Measurements from ENCODE around the gene LCN9. TPM values are rescaled to one million over a fixed set of nuclear protein-coding genes. Genes with fewer than 3 reads are reported as not detected.

LCN9 gene
- total and polyA plus RNA-seq, 2 of the 4 experiments (the other 2 are of a cell fraction) = not detected

DNA sequence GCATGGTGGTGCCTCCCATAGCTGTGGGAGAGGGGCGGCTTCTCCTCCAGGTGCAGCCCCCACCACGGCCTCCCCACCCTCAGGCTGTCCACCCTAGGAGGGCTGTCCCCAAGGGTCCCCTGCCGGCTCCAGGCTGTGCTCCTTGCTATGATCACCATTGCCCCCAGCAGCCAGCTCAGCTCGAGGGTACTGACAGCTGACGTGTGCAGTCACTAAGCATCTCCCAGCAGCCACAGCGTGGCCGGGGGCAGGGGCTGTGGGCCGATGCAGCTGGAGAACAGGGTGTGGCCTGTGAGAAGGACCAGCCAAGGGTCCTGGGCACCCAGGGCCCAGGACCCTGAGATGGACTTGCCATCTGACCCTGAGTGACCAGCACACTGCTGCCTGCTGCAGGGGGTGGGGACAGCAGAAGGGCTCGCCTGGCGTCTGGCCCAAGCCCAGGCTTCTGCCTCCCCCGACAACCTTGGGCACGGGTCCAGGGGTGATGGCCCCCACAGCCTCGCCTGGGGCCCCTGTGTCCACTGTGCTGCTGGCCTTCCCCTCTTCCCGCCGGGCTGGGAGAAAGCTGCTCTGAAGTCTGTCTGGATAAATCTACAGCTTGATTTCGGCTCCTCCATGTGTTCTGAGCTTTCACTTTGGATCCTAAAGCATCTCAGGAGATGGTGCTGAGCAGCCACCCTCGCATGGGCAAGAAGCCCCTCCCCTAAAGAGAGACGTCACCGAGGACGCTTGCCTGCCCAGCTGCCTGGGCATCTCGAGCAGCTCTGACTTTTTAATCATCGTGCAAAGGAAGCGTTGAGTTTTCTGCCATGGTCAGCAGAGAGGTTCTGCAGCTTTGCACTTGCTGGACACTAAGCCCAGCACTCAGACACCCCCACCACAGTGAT is 44.4 kb downstream of the LCN9 start:
- no peak overlapping the region for H2BK15ac ChIP-seq (ENCODE audit: low read depth, low read length)
- in situ Hi-C loops (cut with MboI; ENCODE audit: low sequenced_read_pairs) (loop anchor here (10.0 kb wide), 1 partner anchor 417 kb away; no protein-coding TSS in a partner anchor), intact Hi-C loops (cut with micrococcal nuclease) (no loop called here), dilution Hi-C loops (cut with HindIII; ENCODE audit: low sequenced_read_pairs, unreplicated experiment) (no loop called here)
- H3K27ac ChIP-seq (ENCODE audit: insufficient read depth, low read length) = no peak overlapping the region
- CTCF ChIA-PET = no interaction called here
- no peak overlapping the region for H3K18ac ChIP-seq (ENCODE audit: low read depth, low read length)
- H2BK5ac ChIP-seq (ENCODE audit: low read depth, low read length, poor library complexity, severe bottlenecking) = no peak overlapping the region
- H3K9me1 ChIP-seq (ENCODE audit: insufficient read depth, low read length) = no peaks in the 10 kb centered on the region
- H4K5ac ChIP-seq (ENCODE audit: low read depth, low read length) = no peak overlapping the region
- H3K9me3 ChIP-seq (ENCODE audit: control insufficient read depth, insufficient read depth, low read length) = no peaks in the 10 kb centered on the region
- no peak overlapping the region for H2AK5ac ChIP-seq (ENCODE audit: low read depth, low read length)
- no peak overlapping the region for H2AFZ ChIP-seq (replicated peaks; ENCODE audit: low read length, poor library complexity)
- WGBS, 2 experiments (ENCODE audit: extremely low coverage in 2 of 2, insufficient read length in 1 of 2) = 15% methylated on average over 18 of the region's 23 CpGs; no CpG with 5 or more reads in 1 of the 2 experiments
- H3K9ac ChIP-seq (ENCODE audit: low read depth, low read length) = no peak overlapping the region
- H3K36me3 ChIP-seq (ENCODE audit: control insufficient read depth, insufficient read depth, low read length) = no peaks in the 10 kb centered on the region
- H2BK120ac ChIP-seq (ENCODE audit: low read depth, low read length) = no peak overlapping the region
- H3K4me1 ChIP-seq (ENCODE audit: control insufficient read depth, insufficient read depth, low read length) = no peaks in the 10 kb centered on the region
- BruUV-seq (replicated peaks) = no TSS peak
- no peaks in the 10 kb centered on the region for H4K20me1 ChIP-seq (ENCODE audit: insufficient read depth, low read length)
- H3K56ac ChIP-seq (ENCODE audit: extremely low read depth, insufficient read depth, low read length) = no peak overlapping the region
- H3K14ac ChIP-seq (replicated peaks; ENCODE audit: low read depth, low read length) = no peak overlapping the region
- no peak overlapping the region for H3K4ac ChIP-seq (ENCODE audit: low read depth, low read length)
- POLR2A ChIA-PET (ENCODE audit: unreplicated experiment) = no interaction called here
- TF ChIP-seq MAZ (IDR thresholded peaks at IDR 0.05; ENCODE audit: borderline replicate concordance, low read depth, low read length) (no peak), CHD1 (IDR thresholded peaks at IDR 0.05; ENCODE audit: low read depth, low read length) (no peak), BHLHE40 (IDR thresholded peaks at IDR 0.05; ENCODE audit: low read depth, low read length) (no peak), CEBPB (IDR thresholded peaks at IDR 0.05; ENCODE audit: low read depth, low read length) (no peak), MAFK (IDR thresholded peaks at IDR 0.05; ENCODE audit: low read depth, low read length) (no peak), SMC3 (IDR thresholded peaks at IDR 0.05; ENCODE audit: low read depth, low read length) (no peak)
- H3K4me2 ChIP-seq (ENCODE audit: low read depth, low read length) = no peak overlapping the region
- peak; percentile 51 for ATAC-seq (ENCODE audit: low read depth)
- H4K8ac ChIP-seq (ENCODE audit: low read depth in 2 of 2, low read length in 2 of 2) = no peak overlapping the region
- H3K23ac ChIP-seq (ENCODE audit: low read depth, low read length) = no peak overlapping the region
- H3K79me1 ChIP-seq (ENCODE audit: low read depth in 1 of 2, low read length in 2 of 2) = no peaks in the 10 kb centered on the region
- no peak overlapping the region for H3K4me3 ChIP-seq (ENCODE audit: insufficient read depth, low read depth, low read length)
- no peak overlapping the region for H2AK9ac ChIP-seq (replicated peaks; ENCODE audit: low read depth, low read length, poor library complexity)
- no peak overlapping the region for H2BK20ac ChIP-seq (ENCODE audit: low read depth, low read length)
- DNase-seq = no peak
- H3K27me3 ChIP-seq (ENCODE audit: control insufficient read depth, insufficient read depth, low read length) = peaks cover 14% of the 10 kb centered on the region; the same call in 1 of the 2 replicates
- no peak overlapping the region for H4K91ac ChIP-seq (ENCODE audit: insufficient read depth, low read depth, low read length)
